Epidermal melanocyte (primary cell): Measurements from ENCODE around the gene LSM10.

Experiments used
- DNase-seq: peaks from one replicate; pipeline ENCODE4 v3.0.0; 2011; ENCODE audit warnings: low spot score; ENCODE audit not compliant: insufficient read length

LSM10 gene

DNA sequence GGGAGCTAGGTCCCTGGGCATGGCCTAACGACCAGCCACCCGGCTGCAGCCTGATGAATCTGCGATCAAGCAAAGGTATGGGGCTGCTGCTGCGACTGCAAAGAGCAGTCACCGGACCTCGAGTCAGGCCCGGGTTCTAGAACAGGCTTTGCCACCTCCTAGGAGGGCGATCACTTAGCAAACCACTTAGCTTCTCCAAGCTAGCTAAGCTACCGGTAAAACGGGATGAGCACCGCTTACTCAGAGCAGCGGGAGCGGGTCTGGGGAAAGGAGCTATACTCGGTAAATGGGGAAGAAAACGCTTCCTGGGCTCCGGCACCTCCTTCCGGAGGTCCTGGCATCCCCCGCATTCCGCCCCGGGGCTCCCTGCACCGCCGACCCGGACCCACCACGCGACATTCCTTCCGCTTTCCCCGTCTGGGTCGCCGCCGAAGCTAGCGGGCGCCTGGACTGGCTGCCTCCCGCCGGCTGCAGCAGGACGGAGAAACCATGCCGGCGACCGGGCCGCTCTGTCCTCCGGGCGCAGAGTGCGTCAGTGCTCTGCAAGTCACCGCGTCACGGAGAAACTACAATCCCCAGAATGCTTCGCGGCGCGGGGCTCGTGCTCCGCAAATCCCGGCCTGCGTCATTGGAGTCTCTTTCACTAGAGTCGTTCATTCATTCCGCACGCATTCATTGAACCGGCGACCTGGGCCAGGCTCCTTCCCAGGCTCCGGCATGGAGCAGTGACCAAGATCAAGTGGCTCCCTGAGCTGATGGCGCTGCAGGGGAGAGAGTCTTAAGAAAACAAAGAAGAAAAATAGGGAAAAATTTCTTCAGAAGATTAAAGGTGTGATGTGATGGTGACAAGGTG lies at the start of gene LSM10:
LSM10 (minus strand) TSS at position 531 of the 853 bp plus-strand sequence. CDS start 3,779 bp downstream, outside the sequence.
- DNase-seq: peak; percentile 86

DNA sequence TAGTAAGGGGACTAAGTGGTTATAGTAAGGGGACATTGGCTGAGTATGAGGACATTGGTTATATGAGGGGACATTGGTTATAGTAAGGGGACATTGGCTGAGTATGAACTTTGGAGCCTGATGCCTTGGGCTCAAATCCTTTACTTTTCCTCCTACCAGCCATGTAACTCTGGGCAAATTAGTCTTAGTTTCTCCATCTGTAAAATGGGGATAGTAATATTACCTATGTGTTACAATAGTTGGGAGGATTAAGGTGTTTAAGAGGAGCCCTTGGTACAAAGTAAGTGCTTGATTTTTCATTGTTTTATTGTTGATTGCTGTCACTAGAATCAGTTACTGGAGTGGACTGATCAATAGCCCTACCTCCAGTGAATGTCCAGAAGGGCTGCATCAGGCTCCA lies 49.7 kb upstream of the LSM10 start:
- DNase-seq: no peak

DNA sequence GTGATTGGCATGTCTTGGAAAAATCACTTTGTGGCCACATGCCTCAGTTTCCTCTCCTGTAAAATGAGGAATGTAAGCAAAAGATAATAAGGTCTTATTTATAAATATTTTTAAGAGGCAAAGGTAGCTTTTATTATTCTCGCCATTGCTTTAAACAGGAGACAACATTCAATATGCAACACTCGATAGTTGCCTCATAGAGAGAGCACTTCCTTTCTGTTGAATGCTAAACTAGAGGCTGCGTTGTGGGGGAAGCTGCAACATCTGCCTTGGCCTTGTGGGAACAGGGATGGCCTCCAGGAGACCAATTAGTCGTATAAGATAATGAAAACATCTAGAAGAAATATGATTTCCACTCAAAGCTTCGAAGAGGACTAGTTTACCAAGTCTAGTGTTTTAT lies 49.0 kb upstream of the LSM10 start:
- DNase-seq: no peak

DNA sequence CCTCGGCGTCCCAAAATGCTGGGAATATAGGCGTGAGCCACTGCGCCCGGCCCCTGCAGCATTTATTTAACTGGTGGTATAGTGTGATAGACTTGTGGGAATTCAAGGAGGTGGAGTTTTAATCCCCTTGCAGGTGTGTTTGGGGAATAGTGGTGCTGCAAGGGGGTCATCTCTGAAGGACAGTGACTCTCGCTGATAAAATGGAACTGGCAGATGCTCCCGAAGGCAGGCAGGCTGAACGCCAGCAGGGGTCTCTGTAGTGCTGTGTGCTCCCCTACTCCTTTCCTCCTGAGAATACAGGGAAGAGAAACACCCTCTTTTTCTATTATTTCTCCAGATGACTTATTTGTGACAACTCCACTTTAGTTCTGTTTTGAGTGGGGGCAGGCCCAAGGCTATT lies 48.6 kb upstream of the LSM10 start:
- no peak for DNase-seq

DNA sequence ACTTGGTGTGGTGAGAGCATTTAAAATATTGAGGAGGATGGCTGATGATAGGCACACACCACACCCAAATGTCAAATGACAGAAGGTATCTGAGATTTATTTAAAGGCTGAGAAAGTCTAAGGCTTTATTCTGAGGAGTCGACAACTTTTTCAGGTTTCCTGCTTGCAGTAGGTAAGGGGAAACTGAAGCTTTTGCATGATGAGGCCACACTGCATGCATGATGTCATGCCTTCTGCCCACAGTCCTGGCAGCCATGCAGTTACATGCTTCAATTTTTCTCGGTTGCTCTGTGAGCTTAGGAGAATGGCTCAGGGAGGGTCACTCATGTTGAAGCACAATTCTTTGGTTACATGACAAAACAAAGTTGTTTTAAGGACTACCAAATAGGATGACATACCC lies 45.6 kb upstream of the LSM10 start:
- no peak for DNase-seq

DNA sequence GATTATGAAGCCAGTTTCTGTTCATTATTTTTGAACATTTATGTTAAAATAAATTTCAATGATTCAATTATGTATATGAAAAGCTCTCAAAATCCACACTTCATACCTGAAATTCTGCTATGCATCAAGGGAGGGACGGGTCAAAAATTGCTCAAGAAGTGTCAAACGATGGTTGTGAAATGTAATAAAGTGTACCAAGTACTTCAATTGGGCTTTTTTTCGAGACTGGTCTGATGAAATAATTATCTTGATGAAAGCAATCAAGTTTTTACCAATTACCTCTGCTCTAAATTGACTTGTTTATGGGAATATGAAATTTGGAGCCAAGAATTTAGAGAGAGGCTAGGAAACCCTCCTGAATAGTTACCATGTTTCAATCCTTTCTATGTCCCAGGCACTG lies 44.6 kb upstream of the LSM10 start:
- DNase-seq: no peak

DNA sequence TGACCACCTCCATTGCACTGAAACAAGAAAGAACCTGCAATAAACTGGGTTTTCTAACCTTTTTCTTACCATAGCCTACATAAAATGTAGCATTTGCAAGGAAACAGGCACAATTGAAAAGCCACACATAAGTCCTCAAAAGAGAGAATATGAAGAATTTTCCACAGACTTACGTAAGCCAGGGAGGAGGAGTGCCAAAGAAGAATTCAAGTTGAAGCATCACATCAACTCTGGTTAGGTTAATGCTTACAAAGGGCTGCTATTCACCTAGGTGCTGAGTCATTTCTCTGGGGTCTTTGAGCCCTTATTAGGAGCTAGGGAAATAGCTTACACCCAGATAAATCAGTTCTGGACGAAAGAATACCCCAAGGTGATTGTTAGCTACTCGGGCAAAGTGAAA lies 42.9 kb upstream of the LSM10 start:
- DNase-seq: no peak

DNA sequence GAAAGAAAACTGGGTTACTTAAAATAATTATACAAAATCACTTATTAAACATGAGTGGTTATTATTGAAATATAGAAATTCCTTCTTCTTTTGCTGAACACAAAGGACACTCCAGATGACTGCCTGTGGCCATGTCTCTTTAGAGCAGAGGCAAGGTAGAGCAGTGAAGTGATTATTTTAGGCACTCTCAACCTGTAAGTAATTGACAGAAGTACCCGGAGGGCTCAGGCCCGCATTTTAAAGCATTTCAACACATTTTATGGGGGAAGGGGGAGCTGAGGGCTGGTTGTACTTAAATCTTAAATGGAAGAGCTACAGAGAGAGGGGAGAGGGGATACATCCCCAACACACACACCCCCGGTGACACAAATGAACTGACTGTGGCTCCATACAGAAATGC lies 42.3 kb upstream of the LSM10 start:
- no peak for DNase-seq

DNA sequence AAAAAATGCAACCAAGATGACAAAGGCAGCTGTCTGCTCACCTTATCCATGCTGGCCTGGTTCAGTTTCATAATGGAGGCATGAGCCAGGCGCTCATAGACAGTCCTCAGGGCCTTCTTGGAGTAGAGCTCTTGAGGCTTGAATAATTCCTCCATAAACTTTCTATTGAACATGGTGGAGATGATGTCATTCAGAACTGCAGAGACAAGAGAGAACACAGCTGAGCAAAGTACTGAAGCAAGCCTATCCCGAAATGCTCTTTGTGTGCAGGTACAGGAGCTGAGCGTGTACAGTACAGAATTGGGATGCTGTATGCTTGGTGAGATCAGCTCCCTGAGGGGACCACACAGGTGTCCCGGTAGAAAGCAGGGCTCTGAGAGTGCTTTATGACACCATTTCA lies 41.0 kb upstream of the LSM10 start:
- DNase-seq: no peak

DNA sequence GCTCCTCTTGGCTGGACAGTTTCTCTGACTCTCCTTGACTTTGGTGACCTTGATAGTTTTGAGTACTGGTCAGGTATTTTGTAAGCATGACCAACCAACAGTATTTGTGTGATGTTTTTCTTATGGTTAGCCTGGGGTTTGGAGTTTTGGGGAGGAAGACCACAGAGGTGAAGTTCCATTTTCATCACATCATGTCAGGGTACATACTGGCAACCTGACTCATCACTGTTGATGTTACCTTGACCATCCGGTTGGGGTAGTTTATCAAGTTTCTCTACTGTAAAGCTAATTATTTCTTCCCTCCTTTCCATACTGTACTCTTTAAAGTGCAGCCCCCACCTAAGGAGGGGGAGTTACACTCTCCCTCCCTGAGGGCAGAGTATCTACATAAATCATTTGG lies 39.1 kb upstream of the LSM10 start:
- no peak for DNase-seq

DNA sequence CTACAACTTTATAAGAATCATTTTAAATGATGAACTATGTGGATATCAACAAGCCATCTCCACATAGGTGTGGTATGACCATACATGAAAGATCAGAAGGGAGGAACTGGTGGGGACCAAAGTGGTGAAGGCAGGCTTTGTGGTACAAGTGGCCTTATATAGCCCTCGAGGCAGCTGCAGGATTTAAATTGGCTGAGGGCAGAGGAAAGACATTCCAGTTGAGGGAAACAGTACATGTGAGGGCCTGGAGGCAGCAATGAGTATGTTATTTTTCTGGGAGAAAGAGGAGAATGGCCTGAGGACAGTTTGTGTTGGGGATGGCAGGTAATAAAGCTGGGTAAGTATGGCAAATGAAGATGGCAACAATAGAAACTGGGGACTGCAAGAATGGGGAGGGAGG lies 35.4 kb upstream of the LSM10 start:
- DNase-seq: no peak

DNA sequence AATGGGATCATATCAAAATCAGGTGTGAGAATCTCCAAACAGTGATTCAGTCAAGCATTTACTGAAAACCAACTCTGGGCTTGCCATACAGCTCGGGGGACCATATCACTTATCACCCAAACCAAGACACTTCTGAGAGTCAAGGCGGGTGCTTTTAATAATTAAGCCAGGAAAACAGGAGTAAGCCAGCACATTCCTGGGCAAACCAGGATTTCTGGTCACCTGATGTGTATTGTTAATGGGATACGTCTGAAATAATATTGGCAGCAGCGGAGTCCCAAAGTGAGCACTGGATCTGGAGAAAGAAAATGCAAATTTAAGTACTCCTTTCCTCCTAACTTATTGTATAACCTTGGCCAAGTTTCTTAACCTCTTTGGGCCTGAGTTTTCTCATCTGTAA lies 34.9 kb upstream of the LSM10 start:
- DNase-seq: no peak

DNA sequence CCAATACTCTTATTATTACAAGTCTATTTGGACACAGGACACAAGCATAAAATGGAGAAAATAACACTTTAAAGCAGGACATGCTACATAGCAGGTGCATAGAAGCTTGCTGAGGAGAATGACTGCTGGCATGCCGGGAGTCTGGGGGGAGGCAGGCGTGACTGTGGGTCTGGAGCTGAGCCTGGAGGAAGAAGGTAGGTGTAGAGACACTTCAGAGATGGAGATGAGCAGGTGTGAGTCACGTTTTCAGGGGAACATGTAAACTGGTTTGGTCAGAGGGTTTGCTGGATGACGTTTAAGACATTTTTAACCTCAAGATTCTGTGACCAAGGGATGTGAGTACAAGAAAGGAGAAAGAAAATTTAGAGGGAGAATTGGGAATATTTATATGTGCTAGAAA lies 28.1 kb upstream of the LSM10 start:
- DNase-seq: no peak

DNA sequence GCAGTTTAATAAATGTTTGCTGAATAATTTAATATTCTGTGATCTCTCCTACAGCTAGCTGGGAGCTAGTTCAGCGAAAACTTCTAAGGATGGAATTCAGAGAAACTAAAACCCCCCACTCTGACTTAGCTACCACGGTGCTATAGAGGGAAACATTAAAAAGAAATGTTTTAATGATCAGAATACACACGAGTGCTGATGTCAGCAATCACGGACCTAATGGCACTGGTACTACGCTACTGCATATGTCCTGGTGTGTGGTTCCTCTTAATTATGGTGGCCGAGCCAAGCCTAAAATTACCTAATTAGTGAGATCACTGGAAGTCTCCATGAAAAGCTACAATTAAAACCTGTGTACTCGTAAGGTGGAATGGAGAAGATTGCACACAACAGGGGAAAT lies 23.9 kb upstream of the LSM10 start:
- no peak for DNase-seq

DNA sequence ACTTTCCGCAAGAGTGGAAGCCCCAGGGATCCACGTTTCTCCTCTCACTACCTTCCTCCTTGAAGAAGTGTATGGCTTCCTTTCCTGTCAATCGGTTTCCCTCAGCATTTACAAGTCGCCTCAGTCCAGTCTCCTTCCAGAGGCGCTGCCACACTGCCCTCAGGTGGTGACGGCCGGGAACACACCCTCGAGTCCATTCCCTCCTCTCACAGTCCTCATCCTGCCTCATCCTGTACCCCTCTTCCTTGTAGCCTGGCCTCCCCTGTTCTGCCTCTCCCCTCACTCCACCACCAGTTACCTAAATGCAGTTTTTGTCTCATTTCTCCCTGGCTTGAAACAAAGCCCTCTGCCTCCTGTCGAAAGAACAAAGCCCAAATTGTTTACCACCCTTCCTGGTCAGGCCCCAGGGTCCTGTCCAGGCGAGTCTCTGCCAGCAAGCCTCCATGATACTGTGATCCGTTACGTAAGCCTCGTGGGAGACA lies 23.2 kb upstream of the LSM10 start:
- peak; percentile 74 for DNase-seq

DNA sequence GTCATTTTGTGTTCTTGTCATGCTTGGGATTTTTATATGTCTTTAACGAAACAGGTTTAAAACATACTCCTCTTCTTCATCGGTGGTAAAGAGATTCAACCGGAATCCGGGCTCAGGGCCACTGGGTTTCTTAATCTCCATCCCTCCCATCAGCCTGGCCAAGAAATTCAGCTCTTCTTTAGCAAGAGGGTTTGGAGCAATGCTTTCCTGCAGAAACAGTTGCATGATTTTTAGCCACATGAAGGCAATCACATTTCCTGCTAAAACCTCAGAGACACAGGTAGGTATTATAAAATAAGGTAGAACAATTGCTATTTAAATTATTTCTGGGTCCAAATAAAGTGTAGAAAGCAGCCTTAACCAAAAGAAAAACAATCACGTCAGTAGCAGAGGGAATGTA lies 22.7 kb upstream of the LSM10 start:
- DNase-seq: no peak

DNA sequence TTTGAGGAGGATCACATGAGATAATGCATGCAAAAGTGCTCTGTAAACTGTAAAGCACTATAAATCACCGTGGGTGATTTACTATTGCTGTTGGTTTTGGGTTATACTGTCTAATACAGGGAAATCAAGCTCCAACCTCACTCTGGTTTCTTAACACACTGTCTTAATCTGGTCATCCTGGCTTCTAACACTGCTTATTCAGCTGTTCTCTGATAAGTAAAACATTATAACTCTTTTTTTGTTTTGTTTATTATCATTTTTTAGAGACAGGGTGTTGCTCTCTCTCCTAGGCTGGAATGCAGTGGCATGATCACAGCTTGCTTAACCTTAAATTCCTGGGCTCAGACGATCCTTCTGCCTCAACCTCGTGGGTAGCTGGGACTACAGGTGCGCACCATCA lies 21.9 kb upstream of the LSM10 start:
- no peak for DNase-seq

DNA sequence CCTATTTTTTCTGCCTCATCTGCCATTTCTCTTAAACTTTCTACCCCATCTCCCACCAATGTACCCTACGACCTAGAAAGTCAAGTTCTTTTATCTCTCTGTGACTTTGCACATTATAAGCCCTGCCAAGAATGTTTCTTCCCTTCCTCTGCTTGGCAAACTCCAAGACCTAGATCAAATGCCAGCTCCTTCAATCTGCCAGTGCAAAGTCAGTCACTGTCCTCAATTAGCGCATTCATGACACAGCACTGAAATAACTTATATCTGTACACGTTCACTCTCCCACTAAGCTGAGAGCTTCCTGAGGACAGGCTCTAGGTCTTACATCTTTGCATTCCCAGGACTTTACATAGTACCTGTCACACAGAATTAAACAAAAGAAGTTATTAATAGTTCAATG lies 21.4 kb upstream of the LSM10 start:
- no peak for DNase-seq

DNA sequence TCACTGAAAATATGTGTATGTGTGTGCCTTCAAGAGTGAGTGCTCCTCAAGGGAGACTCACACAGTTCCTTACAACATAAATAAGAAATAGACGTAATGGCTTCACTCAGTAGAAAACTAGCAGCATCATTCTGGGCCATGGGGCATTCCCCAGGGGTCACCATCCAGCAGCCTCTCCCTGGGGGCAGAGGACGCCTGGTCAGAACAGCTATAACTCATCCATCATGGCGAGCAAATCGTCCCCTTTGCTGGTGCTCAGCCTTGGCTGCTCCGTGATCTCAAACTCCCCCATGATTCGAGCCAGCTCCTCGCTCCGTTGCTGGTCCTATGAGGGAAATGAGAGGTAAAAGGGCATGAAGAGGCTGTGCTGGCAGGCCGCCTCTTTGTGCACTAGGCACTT lies 20.2 kb upstream of the LSM10 start:
- DNase-seq: no peak

DNA sequence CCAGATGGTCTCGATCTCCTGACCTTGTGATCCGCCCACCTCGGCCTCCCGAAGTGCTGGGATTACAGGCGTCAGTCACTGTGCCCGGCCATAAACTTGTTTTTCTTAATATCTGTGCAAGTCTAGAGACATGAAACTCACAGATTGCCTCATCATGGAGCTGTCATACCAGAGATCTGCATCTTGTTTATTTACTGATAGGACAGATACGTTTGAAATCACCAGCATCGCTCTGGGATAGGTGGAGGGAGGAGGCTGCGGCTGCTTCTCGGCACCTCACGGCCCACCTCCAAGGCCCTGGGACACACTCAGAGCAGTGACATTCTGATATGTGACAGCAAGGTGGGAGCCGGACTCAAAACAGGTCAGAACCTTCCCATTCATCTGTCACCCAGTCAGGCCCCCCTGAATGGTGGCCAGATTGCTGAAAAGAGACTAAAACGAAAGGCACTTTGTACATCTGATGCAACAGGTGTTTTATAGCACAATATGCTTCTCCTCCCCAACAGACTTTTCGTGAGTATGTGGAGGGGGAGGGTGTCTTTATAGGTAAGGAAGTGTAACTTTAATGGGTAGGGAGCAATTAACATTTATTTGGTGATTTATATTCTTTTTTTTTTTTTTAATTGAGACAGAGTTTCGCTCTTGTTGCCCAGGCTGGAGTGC lies 18.1 kb upstream of the LSM10 start:
- no peak for DNase-seq

DNA sequence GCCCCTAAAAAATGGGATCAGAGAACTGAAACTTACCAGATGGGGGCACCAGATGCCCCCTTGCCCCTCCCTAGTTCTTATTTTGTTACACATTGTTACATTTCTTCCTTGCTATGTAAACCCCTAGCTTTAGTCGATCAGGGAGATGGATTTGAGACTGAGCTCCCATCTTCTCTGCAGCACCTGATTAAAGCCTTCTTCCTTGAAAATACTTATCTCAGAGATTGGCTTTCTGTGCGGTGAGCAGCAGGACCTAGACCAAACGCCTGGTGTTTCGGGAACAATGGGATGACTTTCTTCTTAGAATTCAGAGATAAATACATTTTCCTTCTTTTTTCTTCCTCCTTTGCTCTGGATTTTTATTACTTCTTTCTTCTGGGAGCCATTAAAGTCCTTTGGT lies 16.7 kb upstream of the LSM10 start:
- no peak for DNase-seq

DNA sequence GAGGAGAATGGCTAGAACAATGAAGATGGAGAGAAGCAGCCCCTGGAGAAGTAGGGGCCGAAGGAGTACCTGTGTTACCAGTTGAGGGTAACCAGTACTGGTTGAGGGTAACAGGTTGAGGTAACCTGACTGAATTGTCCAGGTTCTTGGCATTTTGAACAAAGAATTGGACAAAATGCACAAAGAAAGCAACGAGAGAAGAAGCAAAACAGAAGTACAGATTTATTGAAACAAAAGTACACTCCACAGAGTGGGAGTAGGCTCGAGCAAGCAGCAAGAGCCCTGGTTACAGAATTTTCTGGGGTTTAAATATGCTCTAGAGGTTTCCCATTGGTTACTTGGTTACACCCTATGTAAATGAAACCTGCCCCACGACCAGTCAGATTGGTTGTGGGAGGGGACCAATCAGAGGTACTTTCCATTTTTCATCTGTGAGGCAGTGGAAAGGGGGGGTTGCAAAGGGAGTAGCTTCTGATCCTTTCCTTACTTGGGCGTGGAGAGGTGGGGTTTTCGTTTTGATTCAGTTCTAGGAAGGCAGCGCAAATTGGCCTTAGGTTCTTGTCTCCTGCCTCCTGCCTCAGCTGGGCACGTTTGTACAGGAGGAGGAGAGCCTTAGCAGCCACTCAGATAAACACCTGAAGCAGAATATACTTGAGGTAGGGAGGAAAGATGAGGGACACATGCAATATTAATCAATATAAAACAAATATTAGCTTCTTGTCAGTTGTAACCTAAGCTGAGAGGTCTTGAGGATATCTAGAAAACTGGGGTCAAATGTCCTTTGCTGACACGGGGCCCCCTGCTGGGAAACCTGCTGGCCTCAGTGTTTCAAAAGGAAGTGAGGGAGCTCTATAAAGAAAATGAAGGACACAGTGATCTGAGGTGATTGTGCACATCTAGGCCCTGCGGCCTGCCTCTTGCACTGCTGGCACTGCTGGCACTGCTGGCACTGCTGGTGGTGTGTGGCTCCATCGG lies 14.3 kb upstream of the LSM10 start:
- no peak for DNase-seq
